ENCODE data around the gene SRPX2.

The SRPX2 gene

DNA sequence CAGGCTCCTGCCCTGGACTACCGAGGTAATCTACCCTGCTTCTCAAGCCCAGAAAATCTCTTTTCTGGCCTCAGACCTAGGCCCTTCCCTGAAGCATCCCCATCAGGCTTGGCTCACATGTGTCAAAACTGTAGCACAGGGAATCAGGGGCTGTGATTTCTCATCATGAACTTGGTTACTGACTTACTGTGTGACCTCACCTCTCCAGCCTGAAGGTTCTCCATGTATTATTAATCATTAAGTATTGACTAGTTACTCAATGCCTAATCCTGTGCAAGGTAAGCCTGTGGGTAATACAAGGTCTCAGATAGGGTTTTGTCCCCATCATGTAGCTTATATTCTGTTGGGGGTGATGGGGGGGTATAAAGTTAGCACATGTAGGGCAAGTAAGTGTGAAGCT, 6.8 kb downstream of the SRPX2 start:
- no peak for DNase-seq

GRCh38 chrX:100652266-100652665, 8.3 kb downstream of the SRPX2 start:
- no peak for DNase-seq

DNA sequence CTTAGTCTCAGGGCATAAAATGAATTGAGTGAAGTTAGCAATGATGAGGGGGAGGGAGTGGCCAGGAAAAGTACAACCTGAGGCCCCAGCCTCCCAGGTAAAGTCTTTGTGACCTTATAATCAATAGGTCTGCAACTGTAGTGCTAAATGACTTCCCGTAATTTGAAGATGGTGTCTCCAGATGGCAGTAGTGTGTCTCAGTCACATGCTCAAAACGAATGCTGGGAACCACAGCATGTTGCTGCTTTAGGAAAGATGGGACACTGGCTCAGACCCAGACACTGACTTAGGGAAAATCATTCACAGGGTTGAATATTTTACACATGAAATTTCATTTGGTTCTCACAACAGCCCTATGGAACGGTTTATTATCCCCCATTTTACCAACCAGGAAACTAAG, 10.3 kb downstream of the SRPX2 start:
- no peak for DNase-seq

- DNase-seq = no peak
Measured at GRCh38 chrX:100658941-100659381, 15.0 kb downstream of the SRPX2 start.

- no peak for DNase-seq
Measured at GRCh38 chrX:100659431-100660137, 15.6 kb downstream of the SRPX2 start.

GRCh38 chrX:100662170-100662569, 18.2 kb downstream of the SRPX2 start:
- DNase-seq = no peak

DNA sequence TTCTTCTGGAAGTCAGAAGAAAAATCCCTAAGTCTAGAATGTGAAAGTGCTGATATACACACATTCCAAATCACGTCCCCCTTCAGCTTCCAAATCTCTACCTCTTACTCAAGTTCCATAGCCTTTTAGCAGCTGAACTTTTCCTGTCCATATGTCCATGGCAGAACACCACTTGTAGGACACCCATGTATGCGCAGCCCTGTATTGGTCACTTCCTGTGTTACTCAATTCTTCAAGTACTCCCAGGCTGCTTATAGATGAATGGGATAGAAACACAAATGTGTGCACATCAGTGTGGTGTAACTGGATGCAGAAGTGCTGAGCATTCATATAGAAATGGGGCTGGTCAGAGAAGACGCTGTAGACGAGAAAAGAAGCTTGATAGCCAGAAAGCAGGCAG, 18.8 kb downstream of the SRPX2 start:
- no peak for DNase-seq

GRCh38 chrX:100663642-100664041, 19.6 kb downstream of the SRPX2 start:
- no peak for DNase-seq

- no peak for DNase-seq
Measured at GRCh38 chrX:100672966-100673365, 29.0 kb downstream of the SRPX2 start.

- peak; percentile 57 for DNase-seq
Measured at GRCh38 chrX:100673397-100673953, 29.5 kb downstream of the SRPX2 start.

DNA sequence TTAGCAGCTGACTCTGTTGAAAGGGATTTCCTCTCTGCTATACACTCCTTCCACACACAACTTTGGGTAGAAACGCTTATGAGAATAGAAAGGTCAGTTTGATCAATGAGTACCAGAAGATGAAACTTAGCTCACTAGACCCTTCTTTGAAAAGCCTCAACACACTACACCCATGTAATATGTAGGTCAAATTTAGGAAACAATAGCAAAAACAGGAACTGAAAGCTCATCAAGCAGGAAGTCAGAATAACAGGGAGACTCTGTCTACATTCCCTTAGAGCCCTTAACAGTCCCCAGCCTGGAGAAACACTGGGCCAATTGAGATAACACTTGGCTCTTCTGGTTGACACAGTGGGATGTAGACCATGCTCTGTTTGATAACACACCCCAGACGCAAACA, 30.7 kb downstream of the SRPX2 start:
- DNase-seq = no peak

DNA sequence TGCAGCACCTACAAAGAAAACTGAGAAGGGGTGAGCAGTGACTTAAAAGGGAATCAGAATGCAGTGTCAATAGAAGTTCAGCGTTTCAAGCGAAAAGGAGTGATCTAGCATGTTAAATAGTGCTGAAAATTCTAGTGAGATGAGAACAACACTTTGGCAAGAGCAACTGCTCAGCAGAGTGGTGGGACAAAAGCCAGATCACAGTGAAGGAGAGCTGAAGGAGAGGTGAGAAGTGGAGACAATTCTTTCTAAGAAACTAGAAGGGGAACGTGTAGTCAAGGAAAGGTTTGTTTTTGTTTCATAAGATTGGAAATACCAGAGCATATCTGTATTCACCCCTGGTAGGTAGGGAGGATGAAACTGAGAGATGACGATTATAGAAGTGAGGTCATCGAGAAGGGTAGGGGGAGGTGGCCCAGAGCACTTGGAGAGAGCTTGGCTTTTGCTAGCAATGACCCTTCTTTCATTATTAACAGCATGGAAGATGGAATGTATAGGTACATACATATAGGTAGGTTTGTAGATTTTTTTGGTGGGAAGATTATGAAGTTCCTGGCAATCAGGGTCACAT, 33.7 kb downstream of the SRPX2 start:
- DNase-seq = peak; percentile 20

DNA sequence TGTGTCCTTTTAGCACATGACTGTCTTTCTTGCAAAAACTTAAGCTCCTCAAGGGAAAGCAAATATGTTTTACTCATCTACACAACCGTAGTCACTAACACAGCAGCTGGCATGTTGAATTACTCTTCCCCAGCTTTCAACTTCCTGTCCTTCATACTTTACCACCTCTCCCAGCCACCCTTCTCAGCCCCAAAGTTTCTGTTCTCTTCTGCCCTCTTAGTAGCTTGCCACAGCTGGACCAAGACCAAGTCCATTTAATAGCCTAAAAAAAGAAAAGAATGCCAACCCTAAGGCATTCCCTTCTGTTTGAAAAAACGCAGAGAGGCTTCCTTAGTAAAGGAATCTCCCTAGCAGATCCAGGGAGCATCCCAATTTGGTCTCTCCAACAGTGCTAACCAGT, 36.8 kb downstream of the SRPX2 start:
- no peak for DNase-seq

GRCh38 chrX:100681599-100681998, 37.6 kb downstream of the SRPX2 start:
- DNase-seq = no peak

DNA sequence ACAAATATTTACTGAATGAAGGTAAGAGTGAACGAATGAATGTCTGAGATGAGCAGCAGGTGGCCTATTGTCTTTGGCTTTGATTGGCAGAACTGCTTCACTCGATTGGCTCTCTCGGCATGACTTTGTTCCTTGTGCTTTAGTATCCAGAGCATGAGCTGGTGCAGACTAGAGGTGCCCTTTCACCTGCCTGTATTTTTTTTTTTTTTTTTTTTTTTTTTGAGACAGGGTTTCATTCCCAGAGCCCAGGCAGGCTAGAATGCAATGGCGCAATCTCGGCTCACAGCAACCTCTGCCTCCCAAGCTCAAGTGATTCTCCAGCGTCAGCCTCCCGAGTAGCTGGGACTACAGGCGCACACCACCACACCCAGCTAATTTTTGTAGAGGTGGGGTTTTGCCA, 38.9 kb downstream of the SRPX2 start:
- DNase-seq = no peak

DNA sequence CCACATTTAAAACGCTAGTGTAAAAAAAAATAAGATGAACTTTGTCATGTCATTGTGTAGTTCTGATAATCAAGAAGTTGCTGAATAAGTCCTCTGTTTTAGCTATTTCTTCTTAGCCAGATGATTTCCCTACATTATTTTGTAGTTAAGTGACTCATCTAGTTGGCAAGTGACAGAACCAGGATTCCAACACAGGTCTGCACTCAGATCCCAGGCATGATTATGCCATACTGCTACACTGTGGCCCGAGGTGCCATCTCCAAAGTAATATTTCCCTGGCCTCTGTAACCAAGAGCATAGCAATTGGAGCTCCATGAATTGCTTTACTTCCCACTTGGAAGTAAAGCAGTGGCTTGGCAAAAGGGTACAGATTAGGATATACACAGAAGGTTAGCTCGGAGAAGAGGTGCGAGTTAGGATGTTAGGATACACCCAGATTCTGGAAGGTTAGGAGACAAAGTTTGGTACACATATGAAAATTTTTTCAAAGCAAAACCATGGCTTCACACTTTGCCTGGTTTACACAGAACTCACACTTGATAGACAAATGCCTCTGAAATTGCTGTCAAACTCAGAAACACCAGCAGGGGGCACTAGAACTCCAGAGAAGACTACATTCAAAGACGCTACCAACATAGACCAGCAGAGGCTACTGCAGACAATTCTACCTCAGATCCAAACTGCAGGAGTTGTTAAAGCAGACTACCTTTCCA, 41.4 kb downstream of the SRPX2 start:
- peak; percentile 55 for DNase-seq

- DNase-seq = no peak
Measured at GRCh38 chrX:100685997-100686305, 42.0 kb downstream of the SRPX2 start.

- DNase-seq = no peak
Measured at GRCh38 chrX:100687128-100687527, 43.1 kb downstream of the SRPX2 start.

GRCh38 chrX:100687546-100687945, 43.5 kb downstream of the SRPX2 start:
- no peak for DNase-seq

DNA sequence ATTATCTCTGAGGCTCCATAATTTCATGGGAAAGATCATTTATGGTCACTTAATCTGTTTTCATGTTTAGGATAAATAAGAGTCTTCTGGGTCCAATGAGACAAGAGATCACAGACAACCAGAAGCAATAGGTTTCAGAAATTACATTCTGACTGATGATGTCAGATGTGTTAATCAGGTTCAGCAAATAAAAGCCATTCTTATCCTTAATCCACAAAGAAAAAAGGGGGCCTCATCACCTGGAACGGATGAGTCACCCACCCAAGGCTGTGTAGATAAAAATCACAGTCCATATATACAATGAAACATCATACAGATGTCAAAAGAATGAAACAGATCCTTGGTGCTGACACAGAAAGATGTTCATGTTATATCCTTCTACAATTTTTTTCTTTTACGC, 51.3 kb downstream of the SRPX2 start:
- no peak for DNase-seq

GRCh38 chrX:100695991-100696390, 52.0 kb downstream of the SRPX2 start:
- no peak for DNase-seq

- DNase-seq = no peak
Measured at GRCh38 chrX:100696699-100697351, 52.8 kb downstream of the SRPX2 start.

DNA sequence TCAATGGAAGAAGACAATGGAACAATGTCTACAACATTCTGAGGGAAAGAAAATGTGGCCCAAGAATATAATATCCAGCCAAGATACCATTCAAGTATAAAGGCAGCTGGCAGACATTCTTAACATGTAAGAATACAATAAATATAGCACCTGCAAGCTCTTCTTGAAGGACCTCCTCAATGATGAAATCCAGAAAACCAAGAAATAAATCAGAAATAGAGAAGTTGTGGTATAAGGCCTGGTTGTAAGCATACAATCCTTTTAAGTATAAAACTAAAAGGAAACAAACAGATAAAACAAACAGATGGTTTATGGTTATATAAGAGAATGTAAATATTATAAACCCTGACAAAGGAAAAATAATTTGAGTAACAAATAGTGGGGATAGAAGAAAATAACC, 54.6 kb downstream of the SRPX2 start:
- no peak for DNase-seq
